PC-9 (cell line): ENCODE data around the gene MERTK.

ENCODE experiments used
- EZH2 ChIP-seq: fragments of 200-600 bp; sonication (generic); IDR thresholded peaks from 2 replicates; pipeline ENCODE4 v1.8.0; 2017; ENCODE audit warnings: antibody characterized with exemption, low read depth
- TF ChIP-seq, protein P1 (sequence below): fragments of 200-600 bp; sonication (generic); conservative IDR thresholded peaks from 2 replicates; pipeline ENCODE4 v1.6.1; 2017; ENCODE audit warnings: mixed run types, antibody characterized with exemption, mild to moderate bottlenecking, moderate library complexity

GRCh38 chr2:112010751-112011150, 112.3 kb downstream of the MERTK start:
- TF ChIP-seq, protein P1, sequence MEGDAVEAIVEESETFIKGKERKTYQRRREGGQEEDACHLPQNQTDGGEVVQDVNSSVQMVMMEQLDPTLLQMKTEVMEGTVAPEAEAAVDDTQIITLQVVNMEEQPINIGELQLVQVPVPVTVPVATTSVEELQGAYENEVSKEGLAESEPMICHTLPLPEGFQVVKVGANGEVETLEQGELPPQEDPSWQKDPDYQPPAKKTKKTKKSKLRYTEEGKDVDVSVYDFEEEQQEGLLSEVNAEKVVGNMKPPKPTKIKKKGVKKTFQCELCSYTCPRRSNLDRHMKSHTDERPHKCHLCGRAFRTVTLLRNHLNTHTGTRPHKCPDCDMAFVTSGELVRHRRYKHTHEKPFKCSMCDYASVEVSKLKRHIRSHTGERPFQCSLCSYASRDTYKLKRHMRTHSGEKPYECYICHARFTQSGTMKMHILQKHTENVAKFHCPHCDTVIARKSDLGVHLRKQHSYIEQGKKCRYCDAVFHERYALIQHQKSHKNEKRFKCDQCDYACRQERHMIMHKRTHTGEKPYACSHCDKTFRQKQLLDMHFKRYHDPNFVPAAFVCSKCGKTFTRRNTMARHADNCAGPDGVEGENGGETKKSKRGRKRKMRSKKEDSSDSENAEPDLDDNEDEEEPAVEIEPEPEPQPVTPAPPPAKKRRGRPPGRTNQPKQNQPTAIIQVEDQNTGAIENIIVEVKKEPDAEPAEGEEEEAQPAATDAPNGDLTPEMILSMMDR, result no peak
- no peak for TF ChIP-seq EZH2
